Measurements from ENCODE around the gene LILRA5. TPM values are rescaled to one million over a fixed set of nuclear protein-coding genes. Genes with fewer than 3 reads are reported as not detected.

The LILRA5 gene
- total and polyA plus RNA-seq, 2 of the 8 experiments (the other 6 are each of a cell fraction or from before 2014, with no cell fraction given), result not detected

- TF ChIP-seq TEAD4 (IDR thresholded peaks at IDR 0.05; ENCODE audit: low read depth, low read length) (no peak), CHD1 (IDR thresholded peaks at IDR 0.05; ENCODE audit: low read depth, low read length) (no peak), EGR1 (IDR thresholded peaks at IDR 0.05; ENCODE audit: borderline replicate concordance, low read depth, low read length) (no peak), POLR2A (IDR thresholded peaks at IDR 0.05; ENCODE audit: control extremely low read depth in 1 of 2, low read depth in 2 of 2, low read length in 2 of 2) (no peak), SP4 (IDR thresholded peaks at IDR 0.05; ENCODE audit: low read length) (no peak)
These were observed 14.4 kb downstream of the LILRA5 start (continued) for GRCh38 chr19:54298357-54299125.

Measured in H1 (cell line).